HepG2 (cell line): ENCODE measurements around the gene MAN2C1. TPM values are rescaled to one million over a fixed set of nuclear protein-coding genes. Genes with fewer than 3 reads are reported as not detected.

ENCODE experiments used
- ATAC-seq: fragments of 200-7000 bp; cut with Tn5 transposase; 3 replicates; pipeline ENCODE4 v1.9.1; 2020; ENCODE audit warnings: mild to moderate bottlenecking, moderate library complexity
- BruUV-seq: library from RNA; stranded (reverse); fragments of 400-500 nt; replicated peaks from 2 replicates; lab custom pipeline; 2021; lab: Mats Ljungman, UMichigan
- CTCF ChIA-PET: fragments of 300-600 bp; formaldehyde crosslinking; extraction: SDS; loops from one replicate; lab custom pipeline; 2021; ENCODE audit warnings: low total read pairs, inconsistent platforms, low intra/inter-chr PET ratio; lab: Yijun Ruan, JAX
- POLR2A ChIA-PET: fragments of 350-600 bp; sonication (Branson Sonifier 250); formaldehyde crosslinking; loops from one replicate; lab custom pipeline; 2020; ENCODE audit warnings: antibody characterized with exemption, inconsistent platforms; lab: Yijun Ruan, JAX
- DNase-seq: peaks from one replicate; pipeline ENCODE4 v3.0.0-alpha.2; 2015; ENCODE audit warnings: low spot score
- FAIRE-seq: peaks from 3 replicates; lab custom pipeline; 2011; peaks lifted over from hg19 to GRCh38; lab: Jason Lieb, UNC
- H2AFZ ChIP-seq: one replicate; pipeline ENCODE4 v1.6.1; 2011; ENCODE audit warnings: low read length, inconsistent platforms
- H3K27ac ChIP-seq: fragments of 300-600 bp; 3 replicates; pipeline ENCODE4 v1.8.0; 2011; ENCODE audit warnings: mixed run types, mild to moderate bottlenecking, mixed read lengths, low read length, inconsistent platforms; ENCODE audit not compliant: insufficient read depth; ENCODE audit errors: extremely low read length
- H3K27me3 ChIP-seq, 2 experiments: fragments of 200-600 bp in 1 of 2; 2 replicates in 1 of 2; 3 replicates in 1 of 2; pipeline versions ENCODE4 v1.6.0 to v1.8.0; 2011; ENCODE audit warnings: low read length in 2 of 2, mild to moderate bottlenecking in 2 of 2, moderate library complexity in 2 of 2, inconsistent platforms in 1 of 2; ENCODE audit not compliant: insufficient read depth in 2 of 2, control insufficient read depth in 1 of 2
- H3K36me3 ChIP-seq, 2 experiments: fragments of 200-600 bp in 1 of 2; replicated peaks in 1 of 2; 2 replicates in 1 of 2; 3 replicates in 1 of 2; pipeline versions ENCODE4 v1.5.1 to v1.8.0; 2011; ENCODE audit warnings: low read length in 2 of 2, inconsistent platforms in 1 of 2; ENCODE audit not compliant: insufficient read depth in 2 of 2, control insufficient read depth in 1 of 2
- H3K4me1 ChIP-seq: 2 replicates; pipeline ENCODE4 v1.5.1; 2012; ENCODE audit warnings: low read length, inconsistent platforms; ENCODE audit not compliant: insufficient read depth
- H3K4me2 ChIP-seq: 2 replicates; pipeline ENCODE4 v1.6.0; 2011; ENCODE audit warnings: low read depth, low read length, inconsistent platforms
- H3K4me3 ChIP-seq, 3 experiments: fragments of 200-600 bp in 1 of 3; sonication (generic), shearing (Covaris generic) in 1 of 3; replicated peaks in 1 of 3; 2 replicates each; pipeline ENCODE4 v1.5.1; 2011 to 2016; ENCODE audit warnings: low read length in 3 of 3, inconsistent platforms in 2 of 3, low read depth in 2 of 3, mild to moderate bottlenecking in 2 of 3, control low read depth in 1 of 3, mixed read lengths in 1 of 3; ENCODE audit not compliant: insufficient read depth in 1 of 3
- H3K79me2 ChIP-seq: one replicate; pipeline ENCODE4 v1.6.1; 2011; ENCODE audit warnings: low read length, inconsistent platforms; ENCODE audit not compliant: insufficient read depth
- H3K9ac ChIP-seq: 2 replicates; pipeline ENCODE4 v1.6.0; 2011; ENCODE audit warnings: mild to moderate bottlenecking, low read depth, low read length, inconsistent platforms; ENCODE audit not compliant: insufficient read depth
- H3K9me3 ChIP-seq: 2 replicates; pipeline ENCODE4 v1.5.1; 2012; ENCODE audit warnings: mild to moderate bottlenecking, low read length
- H4K20me1 ChIP-seq: 2 replicates; pipeline ENCODE4 v1.6.0; 2011; ENCODE audit warnings: inconsistent platforms, mild to moderate bottlenecking, low read length, moderate library complexity; ENCODE audit not compliant: insufficient read depth
- BCLAF1 ChIP-seq: fragments of 450-650 bp; IDR thresholded peaks from 2 replicates; pipeline ENCODE4 v1.6.1; 2017; ENCODE audit warnings: mild to moderate bottlenecking
- E2F2 ChIP-seq: sonication (generic); formaldehyde crosslinking; IDR thresholded peaks from 2 replicates; pipeline ENCODE4 v1.4.0; 2020; ENCODE audit warnings: missing genetic modification reagents, borderline replicate concordance
- HNRNPUL1 ChIP-seq: fragments of 200-400 bp; formaldehyde crosslinking; IDR thresholded peaks from 2 replicates; pipeline ENCODE4 v1.6.1; 2017; ENCODE audit warnings: low read depth, mild to moderate bottlenecking, low read length, moderate library complexity
- ISL2 ChIP-seq: sonication (generic); formaldehyde crosslinking; IDR thresholded peaks from 2 replicates; pipeline ENCODE4 v1.5.0; 2020; ENCODE audit warnings: missing genetic modification reagents
- KLF12 ChIP-seq: sonication (generic); formaldehyde crosslinking; IDR thresholded peaks from 2 replicates; pipeline ENCODE4 v1.4.0; 2020; ENCODE audit warnings: missing genetic modification reagents, borderline replicate concordance
- MLXIP ChIP-seq: sonication (generic); formaldehyde crosslinking; IDR thresholded peaks from 2 replicates; pipeline ENCODE4 v1.9.0; 2021; ENCODE audit warnings: missing genetic modification reagents, borderline replicate concordance
- POGK ChIP-seq: sonication (generic); formaldehyde crosslinking; conservative IDR thresholded peaks from 2 replicates; pipeline ENCODE4 v1.8.0; 2022; ENCODE audit warnings: mild to moderate bottlenecking, moderate library complexity, missing genetic modification reagents
- TMF1 ChIP-seq: sonication (generic); formaldehyde crosslinking; IDR thresholded peaks from 2 replicates; pipeline ENCODE4 v1.8.1; 2022; ENCODE audit warnings: low read depth, missing genetic modification reagents
- ZNF17 ChIP-seq: sonication (generic); formaldehyde crosslinking; IDR thresholded peaks from 2 replicates; pipeline ENCODE4 v1.5.0; 2020; ENCODE audit warnings: mild to moderate bottlenecking, missing genetic modification reagents
- ZNF460 ChIP-seq: sonication (generic); formaldehyde crosslinking; IDR thresholded peaks from 2 replicates; pipeline ENCODE4 v1.5.1; 2020; ENCODE audit warnings: missing genetic modification reagents, mild to moderate bottlenecking, borderline replicate concordance
- ZNF546 ChIP-seq: sonication (generic); formaldehyde crosslinking; conservative IDR thresholded peaks from 2 replicates; pipeline ENCODE4 v1.8.1; 2023; ENCODE audit warnings: mild to moderate bottlenecking, missing genetic modification reagents
- ZNF619 ChIP-seq: sonication (generic); formaldehyde crosslinking; IDR thresholded peaks from 2 replicates; pipeline ENCODE4 v1.4.0; 2020; ENCODE audit warnings: mild to moderate bottlenecking, missing genetic modification reagents
- ZNF629 ChIP-seq: sonication (generic); formaldehyde crosslinking; conservative IDR thresholded peaks from 2 replicates; pipeline ENCODE4 v1.5.0; 2020; ENCODE audit warnings: missing genetic modification reagents
- WGBS: methylation state at CpG from one replicate; pipeline ENCODE4 v1.1.6; 2017; ENCODE audit warnings: low lambda C conversion rate; 5-methylcytosine and 5-hydroxymethylcytosine counted together
- in situ Hi-C: cut with HindIII; loops from 2 replicates; pipeline ENCODE4 v1.10.0; 2017; ENCODE audit warnings: low pct_unique_long_range_greater_than_20kb; ENCODE audit not compliant: extremely low pct_ligation_motif_present
- intact Hi-C: fragments of 100-400 bp; cut with micrococcal nuclease; formaldehyde crosslinking; loops from one replicate; pipeline ENCODE4 v1.10.0; 2022; ENCODE audit not compliant: unreplicated experiment
- polyA plus RNA-seq, 8 experiments: library from polyadenylated mRNA; depleted of rRNA in 3 of 8; stranded (reverse) in 7 of 8; unstranded in 1 of 8; fragments of >200 nt; fragmentation: Illumina TruSeq in 4 of 8; extraction: Trizol in 4 of 8; gene quantifications; 2 replicates each; pipeline versions ENCODE4 v1.2.1 to v1.2.3, GENCODE V29; 2011 to 2016; ENCODE audit warnings: low read depth in 4 of 8, missing spikeins in 1 of 8, mixed read lengths in 1 of 8; ENCODE audit not compliant: insufficient read depth in 1 of 8
- total RNA-seq, 5 experiments: library from RNA; depleted of rRNA; stranded (reverse); fragments of >200 nt; fragmentation: Illumina TruSeq; extraction: Trizol; gene quantifications; 2 replicates each; pipeline ENCODE4 v1.2.3, GENCODE V29; 2016; ENCODE audit warnings: low read depth in 1 of 5

The MAN2C1 gene
- total and polyA plus RNA-seq, 2 of the 13 experiments (the other 11 are each of a cell fraction or from before 2014, with no cell fraction given), result 62.6 to 71.0 TPM

- in situ Hi-C loops, result loop anchor here (10.0 kb wide), 1 partner anchor 283 kb away; the partner anchor contains the start of genes IMP3 and SNX33
- Histone ChIP-seq H3K27ac (no peak overlapping the region), H3K4me2 (no peak overlapping the region), H4K20me1 (no peaks in the 10 kb centered on the region), H3K36me3 (peaks cover 20 to 46% of the 10 kb centered on the region in 2 experiments), H3K4me3 (no peak overlapping the region), H3K9me3 (no peaks in the 10 kb centered on the region), H3K9ac (no peak overlapping the region), H3K27me3 (no peaks in the 10 kb centered on the region), H3K79me2 (no peaks in the 10 kb centered on the region), H2AFZ (no peak overlapping the region), H3K4me1 (no peaks in the 10 kb centered on the region)
- WGBS, result 93% methylated on average over 9 of the region's 10 CpGs
- DNase-seq (no peak), ATAC-seq (no peak), FAIRE-seq (no peak)
- ChIA-PET CTCF (no interaction called here), POLR2A (interaction anchor here (1.0 kb wide), 1 partner anchor 10 kb away, joined by 4 read pairs; no protein-coding TSS in a partner anchor)
- TF ChIP-seq BCLAF1, result no peak
- no peak for TF ChIP-seq MLXIP (CRISPR knock-in tag)
- no peak for TF ChIP-seq ISL2 (CRISPR knock-in tag)
- no peak for TF ChIP-seq ZNF619 (CRISPR knock-in tag)
- TF ChIP-seq HNRNPUL1, result no peak
- no peak for TF ChIP-seq ZNF629 (CRISPR knock-in tag)
- no peak for TF ChIP-seq ZNF17 (CRISPR knock-in tag)
- TF ChIP-seq ZNF546 (CRISPR knock-in tag), result no peak
- TF ChIP-seq TMF1 (CRISPR knock-in tag), result no peak
- no peak for TF ChIP-seq KLF12 (CRISPR knock-in tag)
- no peak for TF ChIP-seq POGK (CRISPR knock-in tag)
- TF ChIP-seq E2F2, result no peak
- no peak for TF ChIP-seq ZNF460 (CRISPR knock-in tag)
- intact Hi-C loops, result loop anchor here (10.0 kb wide), 1 partner anchor 323 kb away; no protein-coding TSS in a partner anchor
- no TSS peak for BruUV-seq
These were observed 6.9 kb downstream of the MAN2C1 start for GRCh38 chr15:75361361-75361988.
